GM19240 (cell line): ENCODE results near the gene BORCS5.
"Not testable (repeated sequence)": the region's sequence is repeated elsewhere in the genome, so short reads cannot be mapped to it uniquely, and the experiment has no call there.

Experiments
- DNase-seq: peaks from one replicate; pipeline ENCODE4 v3.0.0; 2011; ENCODE audit warnings: low spot score; ENCODE audit not compliant: insufficient read length

The BORCS5 gene

GRCh38 chr12:12483438-12483837, 126.6 kb downstream of the BORCS5 start:
- no peak for DNase-seq

GRCh38 chr12:12486661-12487240, 129.9 kb downstream of the BORCS5 start:
- no peak for DNase-seq

- no peak for DNase-seq
Measured at GRCh38 chr12:12487490-12487889, 130.6 kb downstream of the BORCS5 start.

GRCh38 chr12:12488296-12488695, 131.4 kb downstream of the BORCS5 start:
- DNase-seq, result no peak

- no peak for DNase-seq
Measured at GRCh38 chr12:12488823-12489550, 132.1 kb downstream of the BORCS5 start.

- no peak for DNase-seq
Measured at GRCh38 chr12:12491606-12492005, 134.7 kb downstream of the BORCS5 start.

GRCh38 chr12:12492547-12492946, 135.7 kb downstream of the BORCS5 start:
- DNase-seq, result no peak

- no peak for DNase-seq
Measured at GRCh38 chr12:12495536-12495935, 138.7 kb downstream of the BORCS5 start.

- no peak for DNase-seq
Measured at GRCh38 chr12:12498210-12498609, 141.3 kb downstream of the BORCS5 start.

GRCh38 chr12:12499909-12500604, 143.2 kb downstream of the BORCS5 start:
- DNase-seq, result no peak

- no peak for DNase-seq
Measured at GRCh38 chr12:12501121-12501520, 144.2 kb downstream of the BORCS5 start.

GRCh38 chr12:12502130-12502814, 145.4 kb downstream of the BORCS5 start:
- DNase-seq, result not testable (repeated sequence)

GRCh38 chr12:12502815-12503151, 145.9 kb downstream of the BORCS5 start:
- no peak for DNase-seq

GRCh38 chr12:12503384-12504078, 146.7 kb downstream of the BORCS5 start:
- no peak for DNase-seq

- peak; percentile 43 for DNase-seq
Measured at GRCh38 chr12:12505544-12506495, 148.9 kb downstream of the BORCS5 start.

- no peak for DNase-seq
Measured at GRCh38 chr12:12506496-12506890, 149.6 kb downstream of the BORCS5 start.

- DNase-seq, result no peak
Measured at GRCh38 chr12:12507121-12507520, 150.2 kb downstream of the BORCS5 start.

- no peak for DNase-seq
Measured at GRCh38 chr12:12508612-12509011, 151.7 kb downstream of the BORCS5 start.

- DNase-seq, result no peak
Measured at GRCh38 chr12:12510141-12510540, 153.3 kb downstream of the BORCS5 start.

- DNase-seq, result no peak
Measured at GRCh38 chr12:12510551-12510950, 153.7 kb downstream of the BORCS5 start.
